Fibroblast of the aortic adventitia (primary cell): ENCODE measurements around the gene MYH13. TPM values are rescaled to one million over a fixed set of nuclear protein-coding genes. Genes with fewer than 3 reads are reported as not detected.
A peak's percentile ranks its signal among the peaks of the same experiment; 100 is the strongest.

Experiments
- DNase-seq: peaks from one replicate; pipeline ENCODE4 v3.0.0-alpha.2; 2010; ENCODE audit warnings: low read depth
- H3K4me3 ChIP-seq: 2 replicates; pipeline ENCODE4 v1.5.1; 2011; ENCODE audit warnings: low read depth, mild to moderate bottlenecking, control low read depth, low read length, moderate library complexity
- CTCF ChIP-seq: IDR thresholded peaks from 2 replicates; pipeline ENCODE4 v1.5.1; 2011; ENCODE audit warnings: mild to moderate bottlenecking, low read length, control low read depth, inconsistent platforms; ENCODE audit not compliant: insufficient read depth
- total RNA-seq: library from RNA; depleted of rRNA; stranded (reverse); fragments of >200 nt; gene quantifications from 2 replicates; pipeline ENCODE4 v1.2.3, GENCODE V29; 2012; ENCODE audit warnings: low replicate concordance

MYH13 gene
- total RNA-seq, 1 donor: not detected

- TF ChIP-seq CTCF: no peak
- no peak for DNase-seq
These were observed 18.2 kb downstream of the MYH13 start for GRCh38 chr17:10354651-10355050.

GRCh38 chr17:10352893-10353292, 19.9 kb downstream of the MYH13 start:
- H3K4me3 ChIP-seq: no peak overlapping the region
- no peak for TF ChIP-seq CTCF
- DNase-seq: peak; percentile 38

More at GRCh38 chr17:10354651-10355050, 18.2 kb downstream of the MYH13 start:
- no peak overlapping the region for H3K4me3 ChIP-seq

- TF ChIP-seq CTCF: peak; percentile 2
- no peak for DNase-seq
These were observed 23.4 kb downstream of the MYH13 start for GRCh38 chr17:10349403-10349802.

GRCh38 chr17:10344816-10345215, 28.0 kb downstream of the MYH13 start:
- TF ChIP-seq CTCF: no peak
- DNase-seq: no peak
- H3K4me3 ChIP-seq: no peak overlapping the region

More at GRCh38 chr17:10349403-10349802, 23.4 kb downstream of the MYH13 start:
- no peak overlapping the region for H3K4me3 ChIP-seq

- no peak overlapping the region for H3K4me3 ChIP-seq
- DNase-seq: no peak
- TF ChIP-seq CTCF: no peak
These were observed 33.8 kb downstream of the MYH13 start for GRCh38 chr17:10339051-10339450.

GRCh38 chr17:10337976-10338375, 34.8 kb downstream of the MYH13 start:
- no peak for TF ChIP-seq CTCF
- no peak overlapping the region for H3K4me3 ChIP-seq
- DNase-seq: peak; percentile 17

- TF ChIP-seq CTCF: no peak
- DNase-seq: no peak
These were observed 35.7 kb downstream of the MYH13 start for GRCh38 chr17:10337136-10337535.

More at GRCh38 chr17:10337136-10337535, 35.7 kb downstream of the MYH13 start:
- H3K4me3 ChIP-seq: no peak overlapping the region
